ENCODE results near the gene ZBTB21.

GRCh38 chr21:41973427-41973831 lies 36.7 kb downstream of the ZBTB21 start:
- TF ChIP-seq SUZ12 (IDR thresholded peaks at IDR 0.05; ENCODE audit: extremely low read depth, insufficient read depth, insufficient read length) (no peak), YY1 (IDR thresholded peaks at IDR 0.05; ENCODE audit: insufficient read depth, insufficient read length) (no peak), ZNF274 (IDR thresholded peaks at IDR 0.05; ENCODE audit: low read depth, low read length) (no peak)
